Embryonic facial prominence (tissue), 1 donor: ENCODE measurements around the gene SLC38A8.

Experiments used
- DNase-seq: peaks from one replicate; pipeline ENCODE4 v3.0.0-alpha.2; 2016; ENCODE audit errors: extremely low spot score

The SLC38A8 gene

GRCh38 chr16:84031556-84031955 is 11.0 kb downstream of the SLC38A8 start:
- DNase-seq = no peak

GRCh38 chr16:84029297-84030047 is 13.1 kb downstream of the SLC38A8 start:
- no peak for DNase-seq

GRCh38 chr16:84027625-84028024 is 15.0 kb downstream of the SLC38A8 start:
- no peak for DNase-seq

- DNase-seq = no peak
Observed at GRCh38 chr16:84026606-84027005, 16.0 kb downstream of the SLC38A8 start.

- DNase-seq = no peak
Observed at GRCh38 chr16:84024854-84025253, 17.7 kb downstream of the SLC38A8 start.

GRCh38 chr16:84022644-84023043 is 20.0 kb downstream of the SLC38A8 start:
- DNase-seq = no peak

- no peak for DNase-seq
Observed at GRCh38 chr16:84021488-84021887, 21.1 kb downstream of the SLC38A8 start.

GRCh38 chr16:84020353-84020752 is 22.2 kb downstream of the SLC38A8 start:
- DNase-seq = no peak

- no peak for DNase-seq
Observed at GRCh38 chr16:84018710-84019109, 23.9 kb downstream of the SLC38A8 start.

- DNase-seq = no peak
Observed at GRCh38 chr16:84016477-84016876, 26.1 kb downstream of the SLC38A8 start.

- no peak for DNase-seq
Observed at GRCh38 chr16:84015399-84015798, 27.2 kb downstream of the SLC38A8 start.

- no peak for DNase-seq
Observed at GRCh38 chr16:84014570-84015327, 27.8 kb downstream of the SLC38A8 start.

GRCh38 chr16:84013787-84014569 is 28.6 kb downstream of the SLC38A8 start:
- DNase-seq = no peak

- no peak for DNase-seq
Observed at GRCh38 chr16:84009282-84009681, 33.3 kb downstream of the SLC38A8 start.

- no peak for DNase-seq
Observed at GRCh38 chr16:84007965-84008364, 34.6 kb downstream of the SLC38A8 start.

GRCh38 chr16:84007520-84007919 is 35.1 kb downstream of the SLC38A8 start:
- DNase-seq = no peak

- DNase-seq = no peak
Observed at GRCh38 chr16:84005391-84005790, 37.2 kb downstream of the SLC38A8 start.

- DNase-seq = no peak
Observed at GRCh38 chr16:84004442-84004841, 38.2 kb downstream of the SLC38A8 start.

- no peak for DNase-seq
Observed at GRCh38 chr16:84003038-84003437, 39.6 kb downstream of the SLC38A8 start.

- no peak for DNase-seq
Observed at GRCh38 chr16:84001726-84002125, 40.9 kb downstream of the SLC38A8 start.

- no peak for DNase-seq
Observed at GRCh38 chr16:84000989-84001642, 41.5 kb downstream of the SLC38A8 start.

- DNase-seq = no peak
Observed at GRCh38 chr16:83998091-83998490, 44.5 kb downstream of the SLC38A8 start.
